OCI-LY1 (cell line): Measurements from ENCODE around the gene NMT1.

Experiments
- EZH2 ChIP-seq: fragments of 200-600 bp; sonication (generic), shearing (Covaris generic); IDR thresholded peaks from 2 replicates; pipeline ENCODE4 v1.8.0; 2017; ENCODE audit warnings: borderline replicate concordance, mixed run types, mild to moderate bottlenecking, antibody characterized with exemption, low read length, moderate library complexity, mixed read lengths
- TF ChIP-seq, protein P1 (sequence below): fragments of 200-600 bp; sonication (generic), shearing (Covaris generic); IDR thresholded peaks from 2 replicates; pipeline ENCODE4 v1.5.1; 2017; ENCODE audit warnings: mild to moderate bottlenecking, antibody characterized with exemption, low read length, moderate library complexity, mixed read lengths

DNA sequence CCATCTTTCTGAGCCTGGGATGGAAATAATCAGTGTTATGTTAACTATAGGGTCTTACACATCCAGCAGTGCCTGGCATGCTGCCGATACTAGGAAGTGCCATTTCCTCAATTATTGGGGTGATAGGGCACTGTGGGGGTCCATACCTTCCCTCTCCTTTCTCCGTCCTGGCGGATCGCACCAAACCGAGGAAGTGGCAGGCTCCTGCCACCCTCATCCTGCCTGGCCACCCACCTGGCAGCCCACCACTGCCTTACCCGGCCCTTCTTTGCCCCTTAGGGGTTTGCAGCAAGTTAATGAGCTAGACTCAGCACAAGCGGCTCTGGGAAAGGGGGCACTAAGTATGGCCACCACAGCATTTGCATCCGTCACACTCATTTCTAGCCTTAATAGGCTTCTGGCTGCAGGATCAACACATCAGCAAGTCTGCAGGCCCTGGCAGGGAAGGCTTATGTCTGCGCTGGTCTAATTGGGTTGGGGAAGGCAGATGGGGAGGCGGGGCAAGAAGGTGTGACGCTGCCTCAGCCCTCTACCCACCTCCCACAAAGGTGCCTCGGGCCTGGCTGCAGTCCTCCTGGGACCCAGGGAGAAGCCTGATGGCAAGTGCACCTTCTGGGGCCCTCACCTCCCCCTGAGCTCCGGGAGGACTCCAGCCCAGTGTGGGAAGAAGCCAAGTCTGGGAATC lies 38.3 kb upstream of the NMT1 start:
- TF ChIP-seq, protein P1, sequence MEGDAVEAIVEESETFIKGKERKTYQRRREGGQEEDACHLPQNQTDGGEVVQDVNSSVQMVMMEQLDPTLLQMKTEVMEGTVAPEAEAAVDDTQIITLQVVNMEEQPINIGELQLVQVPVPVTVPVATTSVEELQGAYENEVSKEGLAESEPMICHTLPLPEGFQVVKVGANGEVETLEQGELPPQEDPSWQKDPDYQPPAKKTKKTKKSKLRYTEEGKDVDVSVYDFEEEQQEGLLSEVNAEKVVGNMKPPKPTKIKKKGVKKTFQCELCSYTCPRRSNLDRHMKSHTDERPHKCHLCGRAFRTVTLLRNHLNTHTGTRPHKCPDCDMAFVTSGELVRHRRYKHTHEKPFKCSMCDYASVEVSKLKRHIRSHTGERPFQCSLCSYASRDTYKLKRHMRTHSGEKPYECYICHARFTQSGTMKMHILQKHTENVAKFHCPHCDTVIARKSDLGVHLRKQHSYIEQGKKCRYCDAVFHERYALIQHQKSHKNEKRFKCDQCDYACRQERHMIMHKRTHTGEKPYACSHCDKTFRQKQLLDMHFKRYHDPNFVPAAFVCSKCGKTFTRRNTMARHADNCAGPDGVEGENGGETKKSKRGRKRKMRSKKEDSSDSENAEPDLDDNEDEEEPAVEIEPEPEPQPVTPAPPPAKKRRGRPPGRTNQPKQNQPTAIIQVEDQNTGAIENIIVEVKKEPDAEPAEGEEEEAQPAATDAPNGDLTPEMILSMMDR = no peak
- TF ChIP-seq EZH2 = no peak
